HepG2 (cell line): ENCODE results near the gene FFAR1. TPM values are rescaled to one million over a fixed set of nuclear protein-coding genes. Genes with fewer than 3 reads are reported as not detected.
A peak's percentile ranks its signal among the peaks of the same experiment; 100 is the strongest.

ENCODE experiments used
- ATAC-seq: fragments of 200-7000 bp; cut with Tn5 transposase; 3 replicates; pipeline ENCODE4 v1.9.1; 2020; ENCODE audit warnings: mild to moderate bottlenecking, moderate library complexity
- BruUV-seq: library from RNA; stranded (reverse); fragments of 400-500 nt; replicated peaks from 2 replicates; lab custom pipeline; 2021; lab: Mats Ljungman, UMichigan
- CTCF ChIA-PET: fragments of 300-600 bp; formaldehyde crosslinking; extraction: SDS; loops from one replicate; lab custom pipeline; 2021; ENCODE audit warnings: low total read pairs, inconsistent platforms, low intra/inter-chr PET ratio; lab: Yijun Ruan, JAX
- POLR2A ChIA-PET: fragments of 350-600 bp; sonication (Branson Sonifier 250); formaldehyde crosslinking; loops from one replicate; lab custom pipeline; 2020; ENCODE audit warnings: antibody characterized with exemption, inconsistent platforms; lab: Yijun Ruan, JAX
- DNase-seq: peaks from one replicate; pipeline ENCODE4 v3.0.0-alpha.2; 2015; ENCODE audit warnings: low spot score
- FAIRE-seq: peaks from 3 replicates; lab custom pipeline; 2011; peaks lifted over from hg19 to GRCh38; lab: Jason Lieb, UNC
- H2AFZ ChIP-seq: one replicate; pipeline ENCODE4 v1.6.1; 2011; ENCODE audit warnings: low read length, inconsistent platforms
- H3K27ac ChIP-seq: fragments of 300-600 bp; 3 replicates; pipeline ENCODE4 v1.8.0; 2011; ENCODE audit warnings: mixed run types, mild to moderate bottlenecking, mixed read lengths, low read length, inconsistent platforms; ENCODE audit not compliant: insufficient read depth; ENCODE audit errors: extremely low read length
- H3K27me3 ChIP-seq, 2 experiments: fragments of 200-600 bp in 1 of 2; 2 replicates in 1 of 2; 3 replicates in 1 of 2; pipeline versions ENCODE4 v1.6.0 to v1.8.0; 2011; ENCODE audit warnings: low read length in 2 of 2, mild to moderate bottlenecking in 2 of 2, moderate library complexity in 2 of 2, inconsistent platforms in 1 of 2; ENCODE audit not compliant: insufficient read depth in 2 of 2, control insufficient read depth in 1 of 2
- H3K36me3 ChIP-seq, 2 experiments: fragments of 200-600 bp in 1 of 2; replicated peaks in 1 of 2; 2 replicates in 1 of 2; 3 replicates in 1 of 2; pipeline versions ENCODE4 v1.5.1 to v1.8.0; 2011; ENCODE audit warnings: low read length in 2 of 2, inconsistent platforms in 1 of 2; ENCODE audit not compliant: insufficient read depth in 2 of 2, control insufficient read depth in 1 of 2
- H3K4me1 ChIP-seq: 2 replicates; pipeline ENCODE4 v1.5.1; 2012; ENCODE audit warnings: low read length, inconsistent platforms; ENCODE audit not compliant: insufficient read depth
- H3K4me2 ChIP-seq: 2 replicates; pipeline ENCODE4 v1.6.0; 2011; ENCODE audit warnings: low read depth, low read length, inconsistent platforms
- H3K4me3 ChIP-seq, 3 experiments: fragments of 200-600 bp in 1 of 3; sonication (generic), shearing (Covaris generic) in 1 of 3; replicated peaks in 1 of 3; 2 replicates each; pipeline ENCODE4 v1.5.1; 2011 to 2016; ENCODE audit warnings: low read length in 3 of 3, inconsistent platforms in 2 of 3, low read depth in 2 of 3, mild to moderate bottlenecking in 2 of 3, control low read depth in 1 of 3, mixed read lengths in 1 of 3; ENCODE audit not compliant: insufficient read depth in 1 of 3
- H3K79me2 ChIP-seq: one replicate; pipeline ENCODE4 v1.6.1; 2011; ENCODE audit warnings: low read length, inconsistent platforms; ENCODE audit not compliant: insufficient read depth
- H3K9ac ChIP-seq: 2 replicates; pipeline ENCODE4 v1.6.0; 2011; ENCODE audit warnings: mild to moderate bottlenecking, low read depth, low read length, inconsistent platforms; ENCODE audit not compliant: insufficient read depth
- H3K9me3 ChIP-seq: 2 replicates; pipeline ENCODE4 v1.5.1; 2012; ENCODE audit warnings: mild to moderate bottlenecking, low read length
- H4K20me1 ChIP-seq: 2 replicates; pipeline ENCODE4 v1.6.0; 2011; ENCODE audit warnings: inconsistent platforms, mild to moderate bottlenecking, low read length, moderate library complexity; ENCODE audit not compliant: insufficient read depth
- ETV5 ChIP-seq: IDR thresholded peaks from 2 replicates; pipeline ENCODE4 v1.6.1; 2018; ENCODE audit warnings: missing biosample characterization, missing genetic modification reagents, inconsistent platforms, borderline replicate concordance
- FOXA1 ChIP-seq, 2 experiments: fragments of 450-650 bp in 1 of 2; sonication (generic) in 1 of 2; formaldehyde crosslinking in 1 of 2; IDR thresholded peaks; 2 replicates each; pipeline versions ENCODE4 v1.4.0 to v1.6.1; 2016 to 2020; ENCODE audit warnings: missing genetic modification reagents in 1 of 2
- GFI1 ChIP-seq: sonication (generic); formaldehyde crosslinking; IDR thresholded peaks from 2 replicates; pipeline ENCODE4 v1.5.0; 2020; ENCODE audit warnings: missing genetic modification reagents, mild to moderate bottlenecking, borderline replicate concordance
- GMEB2 ChIP-seq: IDR thresholded peaks from 2 replicates; pipeline ENCODE4 v1.6.1; 2016; ENCODE audit warnings: missing biosample characterization, missing genetic modification reagents, low read depth
- HNRNPLL ChIP-seq: fragments of 200-400 bp; formaldehyde crosslinking; IDR thresholded peaks from 2 replicates; pipeline ENCODE4 v1.6.1; 2017; ENCODE audit warnings: mild to moderate bottlenecking, low read depth, low read length; ENCODE audit not compliant: poor library complexity, severe bottlenecking
- MEIS1 ChIP-seq: sonication (generic); formaldehyde crosslinking; IDR thresholded peaks from 2 replicates; pipeline ENCODE4 v1.9.0; 2021; ENCODE audit warnings: mild to moderate bottlenecking, missing genetic modification reagents, moderate library complexity, borderline replicate concordance
- NR2F1 ChIP-seq, 2 experiments: fragments of 450-650 bp in 1 of 2; formaldehyde crosslinking in 1 of 2; IDR thresholded peaks; 2 replicates each; pipeline versions ENCODE4 v1.5.0 to v1.6.1; 2016 to 2020; ENCODE audit warnings: mild to moderate bottlenecking in 1 of 2, missing compliant biosample characterization in 1 of 2, missing genetic modification reagents in 1 of 2, moderate library complexity in 1 of 2
- SAP130 ChIP-seq: IDR thresholded peaks from 2 replicates; pipeline ENCODE4 v1.6.1; 2016; ENCODE audit warnings: low read depth
- SIN3A ChIP-seq: IDR thresholded peaks from 2 replicates; pipeline ENCODE4 v1.6.1; 2011; ENCODE audit warnings: low read depth, mild to moderate bottlenecking, control low read depth, low read length, borderline replicate concordance
- SP4 ChIP-seq: sonication (generic); formaldehyde crosslinking; IDR thresholded peaks from 2 replicates; pipeline ENCODE4 v1.8.1; 2023; ENCODE audit warnings: mild to moderate bottlenecking, missing genetic modification reagents
- ZHX2 ChIP-seq, 2 experiments: sonication (generic) in 1 of 2; formaldehyde crosslinking in 1 of 2; IDR thresholded peaks; 2 replicates each; pipeline versions ENCODE4 v1.6.1 to v1.9.0; 2014 to 2022; ENCODE audit warnings: antibody characterized with exemption in 1 of 2, borderline replicate concordance in 1 of 2, inconsistent platforms in 1 of 2, low read depth in 1 of 2, missing genetic modification reagents in 1 of 2
- ZNF274 ChIP-seq: sonication (generic); formaldehyde crosslinking; IDR thresholded peaks from 2 replicates; pipeline ENCODE4 v1.5.1; 2020; ENCODE audit warnings: mild to moderate bottlenecking, missing genetic modification reagents
- ZNF549 ChIP-seq: sonication (generic); formaldehyde crosslinking; IDR thresholded peaks from 2 replicates; pipeline ENCODE4 v1.5.0; 2020; ENCODE audit warnings: missing genetic modification reagents
- ZNF569 ChIP-seq: sonication (generic); formaldehyde crosslinking; IDR thresholded peaks from 2 replicates; pipeline ENCODE4 v1.5.0; 2020; ENCODE audit warnings: mild to moderate bottlenecking, missing genetic modification reagents, moderate library complexity, borderline replicate concordance
- ZNF605 ChIP-seq: sonication (generic); formaldehyde crosslinking; IDR thresholded peaks from 2 replicates; pipeline ENCODE4 v1.8.0; 2022; ENCODE audit warnings: mild to moderate bottlenecking, missing genetic modification reagents
- WGBS: methylation state at CpG from one replicate; pipeline ENCODE4 v1.1.6; 2017; ENCODE audit warnings: low lambda C conversion rate; 5-methylcytosine and 5-hydroxymethylcytosine counted together
- in situ Hi-C: cut with HindIII; loops from 2 replicates; pipeline ENCODE4 v1.10.0; 2017; ENCODE audit warnings: low pct_unique_long_range_greater_than_20kb; ENCODE audit not compliant: extremely low pct_ligation_motif_present
- intact Hi-C: fragments of 100-400 bp; cut with micrococcal nuclease; formaldehyde crosslinking; loops from one replicate; pipeline ENCODE4 v1.10.0; 2022; ENCODE audit not compliant: unreplicated experiment
- polyA plus RNA-seq, 8 experiments: library from polyadenylated mRNA; depleted of rRNA in 3 of 8; stranded (reverse) in 7 of 8; unstranded in 1 of 8; fragments of >200 nt; fragmentation: Illumina TruSeq in 4 of 8; extraction: Trizol in 4 of 8; gene quantifications; 2 replicates each; pipeline versions ENCODE4 v1.2.1 to v1.2.3, GENCODE V29; 2011 to 2016; ENCODE audit warnings: low read depth in 4 of 8, missing spikeins in 1 of 8, mixed read lengths in 1 of 8; ENCODE audit not compliant: insufficient read depth in 1 of 8
- total RNA-seq, 5 experiments: library from RNA; depleted of rRNA; stranded (reverse); fragments of >200 nt; fragmentation: Illumina TruSeq; extraction: Trizol; gene quantifications; 2 replicates each; pipeline ENCODE4 v1.2.3, GENCODE V29; 2016; ENCODE audit warnings: low read depth in 1 of 5

FFAR1 gene
- total and polyA plus RNA-seq, 2 of the 13 experiments (the other 11 are each of a cell fraction or from before 2014, with no cell fraction given) = not detected

- H3K36me3 ChIP-seq = no peaks in the 10 kb centered on the region
- peak overlapping the region; percentile 58 for H3K27ac ChIP-seq
- H3K9me3 ChIP-seq = no peaks in the 10 kb centered on the region
- no peaks in the 10 kb centered on the region for H3K79me2 ChIP-seq
- in situ Hi-C loops = no loop called here
- POLR2A ChIA-PET = no interaction called here
- no peak overlapping the region for H2AFZ ChIP-seq
- intact Hi-C loops = loop anchor here (5.0 kb wide), 1 partner anchor 43 kb away; no protein-coding TSS in a partner anchor
- 0 out of 2 replicates have a peak overlapping the region, but pooled peaks have one; percentile 10 for H3K9ac ChIP-seq
- WGBS = 34% methylated on average over 8 of the region's 19 CpGs
- no TSS peak for BruUV-seq
- 0 out of 5 replicates have a peak, but pooled peaks cover 0 to 2% of the 10 kb centered on the region in 2 experiments for H3K27me3 ChIP-seq
- no peaks in the 10 kb centered on the region for H4K20me1 ChIP-seq
- peak; percentile 96 for ATAC-seq
- H3K4me2 ChIP-seq = peak overlapping the region; percentile 78
- peak overlapping the region in 2 of 3 experiments; percentile 27 to 61; a peak in 2 of 6 replicates for H3K4me3 ChIP-seq
- DNase-seq = peak; percentile 65
- H3K4me1 ChIP-seq = peaks cover 50% of the 10 kb centered on the region
- peak; percentile 67 for FAIRE-seq
- CTCF ChIA-PET = no interaction called here
- TF ChIP-seq ZNF549 (CRISPR knock-in tag) = no peak
- no peak for TF ChIP-seq SP4 (CRISPR knock-in tag)
- TF ChIP-seq SIN3A = 0 out of 2 replicates have a peak, but pooled peaks have one; percentile 32
- TF ChIP-seq ETV5 (CRISPR knock-in tag) = peak; percentile 76; the same call in 1 of the 2 replicates
- no peak for TF ChIP-seq FOXA1 (IDR thresholded peaks at IDR 0.05)
- peak; percentile 31; the same call in 1 of the 2 replicates for TF ChIP-seq FOXA1 (CRISPR knock-in tag; IDR thresholded peaks at IDR 0.05)
- no peak for TF ChIP-seq NR2F1 (CRISPR knock-in tag; IDR thresholded peaks at IDR 0.05)
- no peak for TF ChIP-seq HNRNPLL
- TF ChIP-seq ZHX2 (IDR thresholded peaks at IDR 0.05; ENCODE audit: low read depth) = no peak
- no peak for TF ChIP-seq ZHX2 (CRISPR knock-in tag; IDR thresholded peaks at IDR 0.05; ENCODE audit: borderline replicate concordance)
- TF ChIP-seq ZNF569 (CRISPR knock-in tag) = no peak
- no peak for TF ChIP-seq ZNF605 (CRISPR knock-in tag)
- TF ChIP-seq GFI1 = no peak
- no peak for TF ChIP-seq ZNF274 (CRISPR knock-in tag)
- no peak for TF ChIP-seq GMEB2 (CRISPR knock-in tag)
- TF ChIP-seq SAP130 = peak; percentile 63; the same call in 1 of the 2 replicates
- TF ChIP-seq MEIS1 = peak; percentile 52; the same call in 1 of the 2 replicates
These were observed 47.9 kb downstream of the FFAR1 start for GRCh38 chr19:35395382-35396199.
